ENCODE measurements around the gene OXGR1. TPM values are rescaled to one million over a fixed set of nuclear protein-coding genes. Genes with fewer than 3 reads are reported as not detected.

OXGR1 gene
- total RNA-seq, 4 donors from 2014 or later: 1.2 to 5.7 (median 1.4) TPM; not detected in 1

DNA sequence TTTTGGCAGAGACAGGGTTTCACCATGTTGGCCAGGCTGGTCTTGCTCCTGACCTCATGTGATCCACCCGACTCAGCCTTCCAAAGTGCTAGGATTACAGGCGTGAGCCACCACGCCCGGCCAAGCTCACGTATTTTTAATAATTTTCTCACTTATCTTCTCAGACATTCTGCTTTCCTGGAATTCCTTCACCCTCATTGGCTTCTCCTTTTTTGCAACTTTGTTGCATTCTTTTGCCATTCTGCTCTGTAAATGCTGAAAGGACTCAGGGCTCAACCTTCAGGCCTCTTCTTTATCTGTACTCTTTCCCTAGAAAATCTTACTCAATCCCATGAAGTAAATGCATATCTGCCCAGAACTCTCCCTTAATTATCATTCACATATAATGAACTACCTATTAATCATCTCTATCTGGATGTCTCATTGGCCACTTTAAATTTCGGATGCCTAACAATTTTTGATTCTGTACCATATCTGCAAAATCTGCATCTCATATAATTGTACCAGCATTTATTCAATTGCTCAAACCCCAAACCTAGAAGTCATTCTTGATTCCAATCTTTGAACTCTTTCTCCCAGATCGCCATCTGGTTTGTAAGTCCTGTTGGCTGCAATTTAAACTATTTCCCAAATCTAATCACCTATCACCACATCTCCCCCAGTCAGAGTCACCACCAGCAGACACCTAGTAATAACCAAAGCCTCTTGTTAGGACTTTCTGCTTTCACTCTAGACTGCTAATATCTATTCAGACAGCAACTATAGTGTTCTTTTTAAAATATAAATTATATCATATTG, 18.2 kb upstream of the OXGR1 start:
- no peaks in the 10 kb centered on the region for H3K27me3 ChIP-seq
- no peak for TF ChIP-seq POLR2A (IDR thresholded peaks at IDR 0.05)
- TF ChIP-seq, protein P1, sequence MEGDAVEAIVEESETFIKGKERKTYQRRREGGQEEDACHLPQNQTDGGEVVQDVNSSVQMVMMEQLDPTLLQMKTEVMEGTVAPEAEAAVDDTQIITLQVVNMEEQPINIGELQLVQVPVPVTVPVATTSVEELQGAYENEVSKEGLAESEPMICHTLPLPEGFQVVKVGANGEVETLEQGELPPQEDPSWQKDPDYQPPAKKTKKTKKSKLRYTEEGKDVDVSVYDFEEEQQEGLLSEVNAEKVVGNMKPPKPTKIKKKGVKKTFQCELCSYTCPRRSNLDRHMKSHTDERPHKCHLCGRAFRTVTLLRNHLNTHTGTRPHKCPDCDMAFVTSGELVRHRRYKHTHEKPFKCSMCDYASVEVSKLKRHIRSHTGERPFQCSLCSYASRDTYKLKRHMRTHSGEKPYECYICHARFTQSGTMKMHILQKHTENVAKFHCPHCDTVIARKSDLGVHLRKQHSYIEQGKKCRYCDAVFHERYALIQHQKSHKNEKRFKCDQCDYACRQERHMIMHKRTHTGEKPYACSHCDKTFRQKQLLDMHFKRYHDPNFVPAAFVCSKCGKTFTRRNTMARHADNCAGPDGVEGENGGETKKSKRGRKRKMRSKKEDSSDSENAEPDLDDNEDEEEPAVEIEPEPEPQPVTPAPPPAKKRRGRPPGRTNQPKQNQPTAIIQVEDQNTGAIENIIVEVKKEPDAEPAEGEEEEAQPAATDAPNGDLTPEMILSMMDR (IDR thresholded peaks at IDR 0.05): no peak
- H3K9me3 ChIP-seq: no peaks in the 10 kb centered on the region
- H3K4me3 ChIP-seq: no peak overlapping the region
- no peaks in the 10 kb centered on the region for H3K4me1 ChIP-seq
- no peak for DNase-seq
- H3K27ac ChIP-seq: no peak overlapping the region
- 80 to 89% methylated on average over 7 of the region's 7 CpGs for WGBS, 2 donors
- no peaks in the 10 kb centered on the region for H3K36me3 ChIP-seq
- intact Hi-C loops (cut with DNase I): no loop called here

DNA sequence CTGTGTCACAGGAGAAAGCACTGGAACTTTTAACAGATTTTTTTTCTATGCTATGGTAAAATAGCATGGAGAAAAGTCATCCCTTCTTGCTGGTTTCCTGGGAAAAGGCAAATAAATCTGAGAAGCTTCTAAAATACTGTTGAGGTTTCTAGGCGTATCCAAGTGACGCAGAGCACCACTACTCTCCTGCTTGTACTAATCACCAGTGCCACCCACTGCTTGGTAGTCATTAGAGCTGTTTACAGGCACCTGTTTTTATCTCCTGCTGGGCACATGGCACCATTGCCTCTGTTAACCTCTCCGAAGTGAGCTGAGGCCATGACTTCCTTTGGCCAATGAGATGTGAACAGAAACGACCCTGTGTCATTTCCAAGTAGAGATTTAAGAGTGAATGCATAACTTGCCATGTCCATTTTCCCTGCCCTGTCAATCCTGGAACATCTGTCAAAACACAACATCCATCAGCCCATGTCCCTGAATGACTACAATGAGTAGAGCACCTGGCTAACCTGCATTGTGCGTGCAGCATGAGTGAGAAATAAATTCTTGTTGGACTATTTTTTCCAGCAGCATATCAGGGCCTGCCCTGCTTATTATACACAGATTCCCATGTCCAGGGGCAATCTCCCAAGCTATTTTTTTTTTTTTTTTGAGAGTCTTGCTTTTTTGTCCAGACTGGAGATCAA, 17.3 kb upstream of the OXGR1 start:
- no peak for DNase-seq
- H3K27ac ChIP-seq: no peak overlapping the region
- H3K27me3 ChIP-seq: no peaks in the 10 kb centered on the region
- H3K9me3 ChIP-seq: no peaks in the 10 kb centered on the region
- no peaks in the 10 kb centered on the region for H3K36me3 ChIP-seq
- intact Hi-C loops (cut with DNase I): no loop called here
- TF ChIP-seq POLR2A (IDR thresholded peaks at IDR 0.05): no peak
- TF ChIP-seq, protein P1 (IDR thresholded peaks at IDR 0.05): no peak
- no peaks in the 10 kb centered on the region for H3K4me1 ChIP-seq
- WGBS, 2 donors: 67 to 86% methylated on average over 4 to 5 of the region's 5 CpGs
- H3K4me3 ChIP-seq: no peak overlapping the region

DNA sequence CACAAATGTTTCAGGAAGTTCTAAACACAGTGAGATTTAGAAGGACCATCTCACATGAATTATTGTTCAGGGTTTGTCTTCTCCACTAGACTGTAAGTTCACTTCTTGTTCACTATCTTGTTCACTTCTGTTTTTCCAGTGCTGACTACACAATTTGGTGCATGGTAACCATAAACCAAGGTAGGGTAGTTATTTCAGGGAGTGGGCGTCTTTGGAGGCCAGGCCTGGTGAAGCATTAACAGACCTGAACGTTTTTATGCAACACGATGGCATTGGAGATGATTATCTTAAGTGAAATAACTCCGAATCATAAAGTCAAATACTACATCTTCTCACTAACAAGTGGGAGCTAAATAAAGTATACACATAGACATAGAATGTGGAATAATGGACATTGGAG, 14.4 kb upstream of the OXGR1 start:
- intact Hi-C loops (cut with DNase I): no loop called here
- no peak for DNase-seq
- H3K27ac ChIP-seq: no peak overlapping the region
- peaks cover 0 to 6% (median 0%) of the 10 kb centered on the region in 3 donors for H3K4me1 ChIP-seq
- WGBS, 2 donors: 67 to 76% methylated on average over 4 of the region's 4 CpGs
- no peaks in the 10 kb centered on the region for H3K36me3 ChIP-seq
- H3K4me3 ChIP-seq: no peak overlapping the region
- TF ChIP-seq POLR2A (IDR thresholded peaks at IDR 0.05): no peak
- TF ChIP-seq, protein P1 (IDR thresholded peaks at IDR 0.05): no peak
- H3K27me3 ChIP-seq: no peaks in the 10 kb centered on the region
- no peaks in the 10 kb centered on the region for H3K9me3 ChIP-seq

DNA sequence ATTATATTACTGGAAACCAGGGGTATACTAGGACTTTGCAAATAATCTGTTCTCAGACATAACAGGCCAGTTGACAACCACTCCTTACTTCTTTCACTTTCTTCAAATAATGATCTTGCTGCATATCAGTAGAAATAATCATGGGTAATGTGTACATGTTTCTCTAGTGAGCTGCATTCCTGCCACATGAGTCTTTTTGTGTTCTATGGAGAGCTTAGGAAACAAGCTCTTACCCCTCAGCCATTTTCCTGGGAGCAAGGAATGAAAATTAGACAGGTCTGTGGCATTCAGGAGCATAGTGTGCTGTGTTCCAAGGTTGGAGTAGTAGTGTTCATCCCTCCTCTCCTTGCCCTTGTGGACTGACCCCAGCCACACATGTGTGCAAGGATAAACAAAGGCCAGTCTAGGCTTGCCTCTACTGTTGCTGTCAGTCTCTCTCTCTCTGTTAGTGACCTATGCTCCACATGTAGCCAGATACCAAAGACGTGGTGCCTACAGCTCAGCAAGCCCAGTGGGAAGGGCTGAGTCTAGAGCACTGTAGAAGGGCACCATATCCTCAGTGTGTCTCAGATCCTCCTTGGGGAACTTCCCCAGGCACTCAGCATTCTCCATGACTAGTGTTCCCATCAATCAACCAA, 11.5 kb upstream of the OXGR1 start:
- TF ChIP-seq, protein P1 (IDR thresholded peaks at IDR 0.05): no peak
- no peak for TF ChIP-seq POLR2A (IDR thresholded peaks at IDR 0.05)
- intact Hi-C loops (cut with DNase I): no loop called here

DNA sequence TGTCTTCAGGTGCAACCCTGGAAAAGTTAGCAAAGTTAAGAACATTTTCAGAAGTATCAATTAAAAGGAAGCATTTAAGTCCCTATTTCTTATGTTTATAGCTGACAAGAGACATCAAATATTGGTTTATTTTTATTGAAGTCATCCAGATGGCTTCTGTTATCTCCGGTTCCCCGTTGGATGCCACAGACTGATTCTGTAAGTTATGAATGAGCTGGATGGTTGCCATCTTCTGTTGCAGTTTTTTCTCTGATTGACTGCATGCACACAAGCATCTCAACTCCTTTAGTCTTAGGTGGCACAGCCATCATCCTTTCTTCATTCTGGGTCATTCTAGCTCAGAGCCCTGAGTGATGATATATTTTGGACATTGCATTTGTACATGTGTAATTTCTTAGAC, 10.6 kb upstream of the OXGR1 start:
- H3K27ac ChIP-seq: no peak overlapping the region
- H3K4me3 ChIP-seq: no peak overlapping the region
- H3K4me1 ChIP-seq: peaks cover 0 to 24% (median 0%) of the 10 kb centered on the region in 3 donors
- no peak for DNase-seq
- no peaks in the 10 kb centered on the region for H3K27me3 ChIP-seq
- intact Hi-C loops (cut with DNase I): no loop called here
- no peak for TF ChIP-seq POLR2A (IDR thresholded peaks at IDR 0.05)
- TF ChIP-seq, protein P1 (IDR thresholded peaks at IDR 0.05): no peak
- 78 to 79% methylated on average over 2 of the region's 2 CpGs for WGBS, 2 donors
- H3K36me3 ChIP-seq: no peaks in the 10 kb centered on the region
- H3K9me3 ChIP-seq: no peaks in the 10 kb centered on the region

More for the DNA sequence above, 11.5 kb upstream of the OXGR1 start:
- 33 to 43% methylated on average over 1 of the region's 1 CpG for WGBS, 2 donors
- Histone ChIP-seq H3K9me3 (no peaks in the 10 kb centered on the region), H3K36me3 (no peaks in the 10 kb centered on the region), H3K27ac (no peak overlapping the region), H3K27me3 (no peaks in the 10 kb centered on the region), H3K4me1 (peaks cover 0 to 24% (median 0%) of the 10 kb centered on the region in 3 donors), H3K4me3 (no peak overlapping the region)
- DNase-seq: no peak

Measured in esophagus squamous epithelium (tissue), 5 donors.